LNCaP clone FGC (cell line): ENCODE results near the gene SECTM1.

ENCODE experiments used
- DNase-seq: peaks from one replicate; pipeline ENCODE4 v3.0.0-alpha.2; 2011; ENCODE audit warnings: low read depth
- H3K4me3 ChIP-seq: 2 replicates; pipeline ENCODE4 v1.5.1; 2011; ENCODE audit warnings: mild to moderate bottlenecking, low read depth, low read length, control low read depth
- CTCF ChIP-seq: IDR thresholded peaks from 2 replicates; pipeline ENCODE4 v1.5.1; 2012; ENCODE audit warnings: mild to moderate bottlenecking; ENCODE audit not compliant: control insufficient read depth, insufficient read depth; ENCODE audit errors: extremely low read depth

SECTM1 gene

GRCh38 chr17:82295472-82295814 is 38.1 kb downstream of the SECTM1 start:
- DNase-seq = no peak
- H3K4me3 ChIP-seq = no peak overlapping the region
- no peak for TF ChIP-seq CTCF

DNA sequence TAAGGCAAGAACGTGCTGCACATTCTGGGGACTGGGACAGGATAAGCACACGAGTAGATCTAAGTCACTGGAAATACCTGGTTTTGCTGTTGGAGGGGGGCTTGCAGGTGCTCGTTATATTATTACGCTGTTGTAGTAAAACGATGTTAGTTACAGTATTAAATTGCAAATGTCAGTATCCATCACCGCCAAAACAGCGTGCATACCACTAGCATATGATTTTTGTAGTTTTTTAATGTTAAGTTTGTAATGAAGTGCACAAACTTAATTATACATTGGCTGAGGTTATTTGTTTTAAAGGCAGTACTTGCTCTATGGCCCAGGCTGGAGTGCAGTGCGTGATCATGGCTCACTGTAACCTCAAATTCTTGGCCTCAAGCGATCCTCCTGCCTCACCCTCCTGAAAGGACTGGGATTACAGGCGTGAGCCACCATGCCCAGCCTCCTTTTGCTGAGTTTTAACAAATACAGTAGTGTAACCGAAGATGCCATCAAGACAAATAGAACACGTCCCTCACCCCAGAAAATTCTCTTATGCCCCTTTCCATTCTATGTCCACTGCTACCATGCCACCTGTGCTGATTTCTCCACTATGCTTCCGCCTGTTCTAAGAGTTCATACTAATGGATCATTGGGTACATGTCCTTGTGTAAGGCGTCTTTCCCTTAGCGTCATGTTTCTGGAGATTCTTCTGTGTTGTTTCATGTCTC is 39.3 kb downstream of the SECTM1 start:
- no peak overlapping the region for H3K4me3 ChIP-seq
- DNase-seq = no peak
- TF ChIP-seq CTCF = no peak

- peak overlapping the region; percentile 81 for H3K4me3 ChIP-seq
- TF ChIP-seq CTCF = no peak
- peak; percentile 96 for DNase-seq
These were observed 41.1 kb downstream of the SECTM1 start for GRCh38 chr17:82292251-82293154.

GRCh38 chr17:82291582-82292250 is 41.9 kb downstream of the SECTM1 start:
- no peak for DNase-seq
- TF ChIP-seq CTCF = no peak
- H3K4me3 ChIP-seq = peak overlapping the region; percentile 81

DNA sequence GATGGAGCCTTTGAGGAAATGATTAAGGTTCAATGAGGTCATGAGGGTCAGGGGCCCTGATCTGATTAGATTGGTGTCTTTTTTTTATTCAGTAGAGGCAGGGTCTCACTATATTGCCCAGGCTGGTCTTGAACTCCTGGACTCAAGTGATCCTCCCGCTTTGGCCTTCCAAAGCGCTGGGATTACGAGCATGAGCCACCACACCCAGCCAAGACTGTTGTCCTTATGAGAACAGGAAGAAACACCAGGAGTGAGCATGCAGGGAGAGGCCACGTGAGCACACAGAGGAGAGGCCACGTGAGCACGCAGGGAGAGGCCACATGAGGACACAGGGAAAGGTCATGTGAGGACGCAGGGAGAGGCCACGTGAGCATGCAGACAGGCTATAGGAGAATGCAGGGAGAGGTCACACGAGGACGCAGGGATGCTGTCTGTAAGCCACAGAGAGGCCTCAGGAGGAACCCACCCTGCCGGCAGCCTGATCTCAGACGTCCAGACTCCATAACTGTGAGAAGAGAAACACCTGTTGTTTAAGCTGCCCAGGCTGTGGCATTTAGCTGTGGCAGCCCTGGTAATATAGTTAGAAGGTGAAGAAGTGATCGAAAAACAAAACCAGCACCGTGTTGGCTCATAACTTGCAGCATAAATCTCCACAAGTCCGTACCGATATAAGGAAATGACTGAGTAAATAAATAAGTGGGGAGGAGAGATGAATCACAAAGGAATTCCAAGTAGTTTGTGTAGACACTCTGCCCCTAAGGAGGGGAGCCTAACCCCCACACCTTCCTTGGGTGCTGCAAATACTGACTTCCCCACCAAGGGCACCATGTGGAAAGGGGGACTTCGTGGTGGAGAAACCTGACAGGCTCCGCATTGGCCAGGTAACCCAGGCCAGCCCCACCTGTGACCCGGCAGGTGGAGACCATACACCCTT is 45.4 kb downstream of the SECTM1 start:
- H3K4me3 ChIP-seq = 0 out of 2 replicates have a peak overlapping the region, but pooled peaks have one; percentile 6
- peak; percentile 100 for DNase-seq
- no peak for TF ChIP-seq CTCF
